Head of caudate nucleus (tissue), 42 donors: Measurements from ENCODE around the gene SLX1B.
A peak's percentile ranks its signal among the peaks of the same experiment; 100 is the strongest.
"Not testable (repeated sequence)": the region's sequence is repeated elsewhere in the genome, so short reads cannot be mapped to it uniquely, and the experiment has no call there.

Source experiments
- DNase-seq, 42 donors: peaks; one replicate each; pipeline versions ENCODE4 v3.0.0 to v3.0.0-alpha.2; 2020 to 2021; ENCODE audit warnings: mixed read lengths in 7 of 42
- intact Hi-C: fragments of 100-400 bp; cut with DNase I; formaldehyde crosslinking; loops from one replicate; pipeline ENCODE4 v1.15.0; 2022

Gene SLX1B

DNA sequence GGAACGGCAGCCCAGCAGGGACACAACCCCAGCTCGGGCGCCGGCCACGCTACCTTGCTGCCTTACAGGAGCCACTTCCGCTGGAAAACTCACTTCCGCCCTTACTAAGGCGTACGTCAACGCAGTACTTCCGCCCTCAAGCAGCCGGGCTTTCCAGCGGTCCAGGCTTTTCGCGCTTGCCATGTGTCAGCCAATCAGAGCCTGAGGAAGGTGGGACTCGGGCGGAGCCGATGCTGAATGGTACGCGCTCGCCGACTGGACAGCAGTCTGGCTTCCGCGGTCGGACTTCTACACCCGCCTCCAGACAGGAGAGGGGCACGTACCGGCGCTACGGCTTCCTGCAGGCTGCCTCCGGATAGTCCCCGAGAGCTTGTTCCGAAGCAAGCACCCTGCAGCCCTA is at the start of gene SLX1B, which contains the start of gene BOLA2:
TSS of gene SLX1B (plus strand) at position 265 of the 400 bp plus-strand sequence.
TSS of gene BOLA2 (minus strand) at position 83 of the 400 bp plus-strand sequence. CDS start 98 bp downstream, outside the sequence.
- DNase-seq, intact Hi-C loops: not testable (repeated sequence)

DNA sequence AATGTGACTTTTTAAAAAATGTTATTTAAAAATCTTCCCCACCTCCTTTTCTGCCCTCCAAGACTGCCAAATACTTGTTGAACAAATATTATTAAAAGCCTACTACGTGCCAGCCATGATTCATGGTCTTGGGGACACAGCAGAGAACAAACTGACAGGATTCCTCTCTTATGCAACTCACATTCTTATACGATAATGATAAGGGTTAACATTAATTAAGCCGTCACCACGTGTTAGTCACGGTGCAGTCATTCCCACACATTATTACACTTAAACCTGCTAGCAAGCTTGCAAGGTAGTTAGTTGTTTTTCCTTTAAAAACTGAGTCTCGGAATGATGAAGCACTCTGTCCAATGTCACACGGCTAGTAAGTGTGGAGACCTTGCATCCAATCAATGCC is 49.1 kb upstream of the SLX1B start:
- intact Hi-C loops = not testable (repeated sequence)
- peak in 14 of 42 donors; percentile 5 to 54 (median 15) for DNase-seq

DNA sequence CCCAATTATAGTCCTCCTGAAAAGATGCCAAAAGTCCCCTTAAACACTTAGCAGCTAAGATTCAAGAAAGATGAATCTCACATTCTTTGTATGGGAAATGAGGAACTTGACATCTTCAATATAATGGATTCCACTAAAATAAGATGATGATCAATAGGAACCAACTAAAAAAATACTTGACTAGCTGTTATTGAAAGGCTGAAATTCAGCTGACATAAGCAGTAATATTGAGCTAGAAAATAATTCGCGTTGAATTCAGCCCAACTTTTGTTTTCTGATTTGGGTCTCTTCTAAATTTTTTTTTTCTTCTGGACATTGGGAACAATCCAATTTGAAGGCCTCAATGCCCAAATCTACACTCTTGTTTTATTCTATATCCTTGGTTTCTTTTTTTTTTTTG is 30.7 kb upstream of the SLX1B start:
- intact Hi-C loops, DNase-seq: not testable (repeated sequence)

DNA sequence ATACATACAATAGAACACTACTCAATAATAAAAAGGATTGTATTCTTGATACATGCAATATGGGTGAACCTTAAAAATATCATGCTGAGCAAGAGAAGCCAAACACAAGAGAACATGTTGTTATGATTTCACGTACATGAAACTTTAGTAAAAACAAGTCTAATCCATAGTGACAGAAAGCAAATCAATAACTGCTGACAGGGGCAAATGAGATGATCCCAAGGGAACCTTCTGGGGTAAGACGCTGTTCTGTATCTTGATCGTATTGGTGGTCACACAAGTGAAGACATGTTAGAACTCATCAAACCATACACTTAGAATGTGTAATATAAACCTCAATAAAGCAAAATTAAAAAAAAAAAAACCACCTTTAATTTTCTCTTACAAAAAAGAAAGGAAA is 28.9 kb upstream of the SLX1B start:
- DNase-seq, intact Hi-C loops: not testable (repeated sequence)

DNA sequence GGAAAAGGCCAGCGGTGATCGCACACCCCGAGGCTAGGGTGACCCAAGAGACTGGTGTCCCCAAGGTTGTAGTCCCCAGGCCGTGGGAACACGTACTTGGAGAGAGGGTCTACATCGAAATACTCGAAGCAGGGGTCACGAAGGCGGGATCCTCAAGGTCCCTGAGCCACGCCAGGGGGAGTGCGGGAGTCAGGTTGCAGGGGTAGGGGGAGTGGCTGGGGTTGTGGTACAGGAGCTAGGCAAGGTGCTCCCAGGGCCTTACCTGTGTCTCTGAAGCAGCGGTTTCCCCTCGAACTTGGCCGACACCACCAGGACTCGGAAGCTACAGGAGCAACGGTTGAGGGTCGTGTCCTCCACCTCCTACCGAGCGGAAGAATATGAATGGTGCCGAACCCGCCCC is 579 bp upstream of the SLX1B start:
- intact Hi-C loops, DNase-seq: not testable (repeated sequence)

DNA sequence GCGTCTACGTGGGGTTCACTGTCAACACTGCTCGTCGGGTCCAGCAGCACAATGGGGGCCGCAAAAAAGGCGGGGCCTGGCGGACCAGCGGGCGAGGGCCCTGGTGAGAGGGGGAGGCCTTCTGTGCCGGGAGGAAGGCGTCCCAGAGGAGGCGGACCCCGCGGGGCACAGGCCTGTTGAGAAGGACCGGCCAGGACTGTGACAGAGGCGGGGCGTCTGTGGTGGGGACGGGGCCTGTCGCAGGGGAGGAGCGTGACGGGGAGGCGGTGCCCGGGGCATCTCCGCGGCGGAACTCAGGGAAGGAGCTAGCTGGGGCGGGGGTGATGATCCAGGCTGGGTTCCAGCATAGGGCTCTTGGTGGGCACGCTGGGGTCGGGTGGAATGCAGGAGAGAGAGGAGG is 495 bp downstream of the SLX1B start:
- intact Hi-C loops, DNase-seq: not testable (repeated sequence)

DNA sequence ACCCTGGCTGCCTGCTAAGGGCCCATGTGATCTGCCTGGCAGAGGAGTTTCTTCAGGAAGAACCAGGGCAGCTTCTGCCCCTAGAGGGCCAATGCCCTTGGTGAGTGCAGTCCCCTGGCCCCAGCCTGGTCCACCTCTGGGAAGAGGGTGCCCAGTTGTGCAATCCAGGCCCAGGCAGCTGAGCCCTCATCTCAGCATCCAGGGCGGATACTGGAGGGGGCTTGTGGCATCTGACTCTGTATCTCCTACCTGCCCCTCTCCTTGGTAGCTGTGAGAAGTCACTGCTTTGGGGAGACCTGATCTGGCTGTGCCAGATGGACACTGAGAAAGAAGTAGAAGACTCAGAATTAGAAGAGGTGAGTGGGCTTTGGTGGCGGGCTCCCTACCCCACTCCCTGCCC is 3.3 kb downstream of the SLX1B start:
- intact Hi-C loops = not testable (repeated sequence)
- DNase-seq = peak in 1 of 42 donors; percentile 34

DNA sequence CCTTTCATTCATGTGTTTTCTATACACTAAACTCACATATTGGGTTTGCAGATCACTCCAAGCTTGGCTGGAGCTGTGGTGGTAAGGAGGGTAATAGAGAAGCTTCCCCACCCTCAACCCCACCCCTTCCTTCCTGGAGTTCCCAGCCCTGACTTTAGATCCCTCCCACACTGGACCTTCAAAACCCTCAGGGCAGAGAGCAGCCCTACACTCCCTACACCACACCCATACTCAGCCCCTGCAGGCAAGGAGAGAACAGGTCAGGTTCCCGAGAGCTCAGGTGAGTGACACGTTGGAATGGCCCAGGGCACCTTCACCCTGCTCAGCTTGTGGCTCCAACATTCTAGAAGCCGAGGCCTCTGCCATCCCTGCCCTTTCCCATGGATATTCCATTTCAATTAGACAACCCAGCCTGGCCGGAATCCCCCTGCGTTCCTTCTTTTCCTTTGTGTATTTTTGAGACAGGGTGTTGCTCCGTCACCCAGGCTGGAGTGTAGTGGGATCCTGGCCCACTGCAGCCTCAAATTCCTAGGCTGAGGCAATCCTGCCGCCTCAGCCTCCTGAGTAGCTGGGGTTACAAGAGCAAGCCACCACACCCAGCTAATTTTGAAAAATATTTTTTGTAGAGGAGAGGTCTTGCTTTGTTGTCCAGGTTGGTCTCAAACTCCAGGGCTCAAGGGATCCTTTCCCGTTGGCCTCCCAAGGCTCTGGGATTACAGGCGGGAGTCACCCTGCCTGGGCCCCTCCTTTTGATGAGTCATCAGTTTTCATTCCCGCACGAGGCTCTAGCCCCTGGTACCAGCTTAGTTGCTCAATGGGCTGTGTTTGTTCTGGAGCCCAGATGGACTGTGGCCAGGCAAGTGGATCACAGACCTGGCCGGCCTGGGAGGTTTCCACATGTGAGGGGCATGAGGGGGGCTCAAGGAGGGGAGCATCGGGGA is 5.6 kb downstream of the SLX1B start, which contains the start of gene SULT1A4:
TSS of gene SULT1A4 (plus strand) at position 208 of the 941 bp plus-strand sequence. CDS start 1,473 bp downstream, outside the sequence.
- DNase-seq, intact Hi-C loops: not testable (repeated sequence)

DNA sequence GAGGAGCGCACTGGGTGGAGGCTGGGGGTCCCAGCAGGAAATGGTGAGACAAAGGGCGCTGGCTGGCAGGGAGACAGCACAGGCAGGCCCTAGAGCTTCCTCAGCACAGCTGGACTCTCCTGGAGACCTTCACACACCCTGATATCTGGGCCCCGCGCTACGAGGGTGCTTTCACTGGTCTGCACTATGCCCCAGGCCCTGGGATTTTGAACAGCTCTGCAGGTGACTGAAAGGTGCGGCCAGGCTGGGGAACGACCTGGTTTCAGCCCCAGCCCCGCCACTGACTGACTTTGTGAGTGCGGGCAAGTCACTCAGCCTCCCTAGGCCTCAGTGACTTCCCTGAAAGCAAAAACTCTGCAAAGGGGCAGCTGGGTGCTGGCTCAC is 6.3 kb downstream of the SLX1B start:
- intact Hi-C loops, DNase-seq: not testable (repeated sequence)

DNA sequence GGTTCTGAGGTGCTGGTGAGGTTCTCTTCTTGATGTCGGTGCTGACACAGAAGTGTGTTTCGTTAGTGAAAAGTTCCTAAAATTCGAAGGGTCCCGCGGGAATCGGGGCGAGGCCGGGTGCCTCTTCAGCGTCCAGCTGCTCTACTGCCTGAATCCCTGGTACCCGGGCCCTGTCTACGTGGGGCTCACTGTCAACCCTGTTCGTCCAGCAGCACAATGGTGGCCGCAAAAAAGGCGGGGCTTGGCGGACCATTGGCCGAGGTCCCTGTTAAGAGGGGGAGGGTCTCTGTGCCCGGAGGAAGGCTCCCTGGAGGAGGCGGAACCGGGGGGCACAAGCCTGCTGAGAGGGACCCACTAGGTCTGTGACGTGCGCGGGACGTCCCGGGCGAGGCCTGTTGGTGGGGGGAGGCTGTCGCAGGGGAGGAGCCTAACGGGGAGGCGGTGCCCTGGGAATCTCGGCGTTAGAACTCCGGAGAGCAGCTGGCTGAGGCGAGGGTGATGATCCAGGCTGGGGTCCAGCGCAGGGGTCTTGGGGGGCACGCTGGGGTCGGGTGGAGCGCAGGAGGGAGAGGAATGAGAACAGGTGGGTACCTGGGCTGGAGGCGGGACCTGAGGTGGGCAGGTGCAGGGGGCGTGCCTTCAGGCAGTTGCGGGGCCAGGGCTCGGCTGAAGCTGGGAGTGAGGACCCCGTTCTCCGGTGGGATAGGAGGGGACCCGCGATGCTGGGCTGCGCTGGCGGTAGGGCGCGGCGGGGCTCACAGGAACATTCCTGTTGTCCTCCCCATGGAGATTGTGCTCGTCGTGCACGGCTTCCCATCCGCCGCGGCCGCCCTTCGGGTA is 11.9 kb downstream of the SLX1B start:
- not testable (repeated sequence) for DNase-seq

DNA sequence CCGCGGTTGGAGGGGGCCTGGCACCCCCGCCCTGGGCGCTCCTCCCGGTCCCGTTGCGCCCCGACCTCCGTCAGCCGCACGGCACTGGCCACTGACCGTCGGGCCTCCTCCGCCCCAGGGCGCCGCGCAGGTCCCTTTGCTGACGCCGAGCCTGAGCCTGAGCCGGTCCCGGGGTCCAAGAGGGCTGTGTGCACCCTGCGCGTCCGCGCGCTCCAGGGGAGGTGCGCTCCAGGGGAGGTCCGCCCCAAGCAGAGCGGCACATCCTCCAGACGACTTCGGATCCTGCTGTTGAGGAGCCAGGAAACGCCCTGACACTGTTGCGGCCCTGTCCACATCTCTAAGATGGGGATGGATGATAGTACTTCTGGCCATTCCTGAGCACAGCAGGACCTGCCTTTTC is 12.6 kb downstream of the SLX1B start:
- intact Hi-C loops, DNase-seq: not testable (repeated sequence)

More for the DNA sequence above, 11.9 kb downstream of the SLX1B start:
- intact Hi-C loops = not testable (repeated sequence)

DNA sequence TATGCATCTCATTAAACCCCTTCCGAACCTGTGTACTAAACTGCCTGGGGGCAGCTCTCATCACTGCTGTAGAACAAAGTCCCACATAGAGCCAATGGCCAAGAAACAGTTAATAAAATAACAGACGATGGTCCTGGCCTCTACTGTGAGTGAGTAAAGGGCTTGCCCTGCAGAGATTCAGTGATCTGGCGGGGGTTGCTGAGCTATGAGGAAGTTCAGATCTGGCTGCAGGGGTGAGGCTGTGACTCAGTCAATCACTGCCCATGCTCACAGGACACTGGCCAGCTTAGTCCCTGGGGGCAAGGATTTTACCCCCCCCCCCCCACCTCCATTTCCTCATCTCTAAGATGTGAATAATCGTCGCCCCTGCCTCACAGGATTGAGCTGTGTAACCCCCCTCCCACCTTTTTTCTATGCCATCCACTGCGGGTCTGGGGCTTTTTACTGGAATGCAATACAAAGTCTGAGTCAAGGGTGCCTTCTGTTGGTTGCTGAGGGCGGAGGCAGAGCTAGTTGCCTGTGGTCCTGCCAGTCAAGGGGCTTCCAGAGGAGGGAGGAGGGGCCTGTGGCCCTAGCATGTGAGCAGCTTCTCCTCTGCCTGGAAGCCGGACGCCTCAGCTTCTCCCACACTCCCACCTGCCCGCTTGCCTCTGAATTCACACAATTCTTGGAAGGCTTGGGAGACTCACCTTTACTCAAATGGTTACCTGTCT is 13.5 kb downstream of the SLX1B start:
- intact Hi-C loops, DNase-seq: not testable (repeated sequence)

DNA sequence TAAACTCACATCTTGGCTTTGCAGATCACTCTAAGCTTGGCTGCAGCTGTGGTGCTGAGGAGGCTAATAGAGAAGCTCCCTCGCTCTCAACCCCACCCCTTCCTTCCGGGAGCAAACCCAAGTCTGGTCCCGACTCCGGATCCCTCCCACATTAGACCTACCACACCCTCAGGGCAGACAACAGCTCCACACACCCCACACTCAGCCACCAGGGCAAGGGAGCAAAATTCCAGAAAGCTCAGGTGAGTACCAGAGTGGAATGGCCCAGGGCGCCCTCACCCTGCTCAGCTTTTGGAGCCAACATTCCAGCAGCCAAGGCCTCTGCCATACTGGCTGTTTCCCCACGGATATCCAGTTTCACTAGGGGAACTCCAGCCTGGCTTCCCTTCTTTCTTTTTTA is 15.3 kb downstream of the SLX1B start:
- intact Hi-C loops = not testable (repeated sequence)

DNA sequence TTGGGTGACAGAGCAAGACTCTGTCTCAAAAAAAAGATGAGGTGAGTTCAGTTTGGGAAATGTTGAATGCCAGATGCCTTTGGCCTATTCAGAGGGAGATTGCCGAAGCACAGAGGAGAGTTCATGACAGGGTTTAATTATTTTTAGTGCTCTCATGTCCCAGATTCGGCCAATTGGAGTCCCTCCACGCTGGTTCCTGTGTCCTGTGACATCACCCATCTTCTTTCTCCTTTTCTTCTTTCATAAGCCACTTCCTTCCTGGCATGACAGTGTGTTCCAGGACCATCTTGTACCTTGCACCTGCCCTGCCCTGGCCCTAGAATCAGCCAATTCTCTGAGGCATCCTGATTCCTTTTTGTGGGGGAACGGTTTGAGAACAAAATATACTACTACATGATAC is 17.7 kb downstream of the SLX1B start:
- DNase-seq, intact Hi-C loops: not testable (repeated sequence)

More for the DNA sequence above, 15.3 kb downstream of the SLX1B start:
- peak in 40 of 42 donors; percentile 0 to 59 (median 17) for DNase-seq

DNA sequence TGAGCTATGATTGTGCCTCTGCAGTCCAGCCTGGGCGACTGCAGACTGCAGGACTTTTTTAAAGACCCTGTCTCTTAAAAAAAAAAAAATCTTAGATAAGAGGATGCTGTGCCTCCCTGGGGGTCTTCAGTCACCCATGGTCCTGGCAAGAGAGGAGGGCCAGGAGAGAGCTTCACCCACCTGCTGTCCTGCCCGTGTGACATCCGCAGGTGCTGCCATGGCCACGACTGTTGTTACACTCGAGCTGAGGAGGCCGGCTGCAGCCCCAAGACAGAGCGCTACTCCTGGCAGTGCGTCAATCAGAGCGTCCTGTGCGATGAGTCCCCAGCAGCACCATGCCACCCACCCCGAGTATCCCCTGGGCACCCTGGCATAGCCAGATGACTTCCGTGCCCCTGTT is 27.9 kb downstream of the SLX1B start:
- intact Hi-C loops = not testable (repeated sequence)
- peak in 18 of 42 donors; percentile 0 to 35 (median 8) for DNase-seq

DNA sequence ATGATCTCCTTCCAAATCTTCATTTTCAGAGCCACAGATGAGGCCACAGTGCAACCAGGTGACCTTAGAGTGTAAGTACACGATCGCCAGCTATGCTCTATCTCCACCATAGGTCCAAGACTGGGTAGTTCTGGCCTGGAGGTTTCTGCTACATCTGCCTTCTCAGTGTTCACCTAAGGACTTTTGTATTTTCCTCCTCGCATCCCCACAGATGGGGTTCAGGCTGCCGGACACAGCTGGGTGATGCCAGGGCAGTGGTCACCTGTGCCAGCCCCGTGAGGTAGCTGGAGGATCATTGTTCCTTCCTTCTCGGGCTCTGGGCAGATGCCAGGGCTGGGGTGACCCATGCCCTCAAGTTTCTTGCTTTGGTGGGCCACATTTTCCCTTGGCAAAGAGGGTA is 52.0 kb downstream of the SLX1B start, which contains the start of gene NPIPB12:
TSS of gene NPIPB12 (minus strand) at position 101 of the 400 bp plus-strand sequence.
- intact Hi-C loops, DNase-seq: not testable (repeated sequence)
